K562 treated with DMSO at 1 percent for 4 hours (cell line): ENCODE data around the gene CCRL2. TPM values are rescaled to one million over a fixed set of nuclear protein-coding genes. Genes with fewer than 3 reads are reported as not detected.

ENCODE experiments used
- total RNA-seq: library from RNA; unstranded; fragments of 300-600 nt; gene quantifications from 2 replicates; pipeline ENCODE4 v1.2.3, GENCODE V29; 2022; ENCODE audit not compliant: insufficient read depth

Gene CCRL2, protein sequence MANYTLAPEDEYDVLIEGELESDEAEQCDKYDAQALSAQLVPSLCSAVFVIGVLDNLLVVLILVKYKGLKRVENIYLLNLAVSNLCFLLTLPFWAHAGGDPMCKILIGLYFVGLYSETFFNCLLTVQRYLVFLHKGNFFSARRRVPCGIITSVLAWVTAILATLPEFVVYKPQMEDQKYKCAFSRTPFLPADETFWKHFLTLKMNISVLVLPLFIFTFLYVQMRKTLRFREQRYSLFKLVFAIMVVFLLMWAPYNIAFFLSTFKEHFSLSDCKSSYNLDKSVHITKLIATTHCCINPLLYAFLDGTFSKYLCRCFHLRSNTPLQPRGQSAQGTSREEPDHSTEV
- 3.8 and 4.8 TPM in 2 replicates for total RNA-seq

DNA sequence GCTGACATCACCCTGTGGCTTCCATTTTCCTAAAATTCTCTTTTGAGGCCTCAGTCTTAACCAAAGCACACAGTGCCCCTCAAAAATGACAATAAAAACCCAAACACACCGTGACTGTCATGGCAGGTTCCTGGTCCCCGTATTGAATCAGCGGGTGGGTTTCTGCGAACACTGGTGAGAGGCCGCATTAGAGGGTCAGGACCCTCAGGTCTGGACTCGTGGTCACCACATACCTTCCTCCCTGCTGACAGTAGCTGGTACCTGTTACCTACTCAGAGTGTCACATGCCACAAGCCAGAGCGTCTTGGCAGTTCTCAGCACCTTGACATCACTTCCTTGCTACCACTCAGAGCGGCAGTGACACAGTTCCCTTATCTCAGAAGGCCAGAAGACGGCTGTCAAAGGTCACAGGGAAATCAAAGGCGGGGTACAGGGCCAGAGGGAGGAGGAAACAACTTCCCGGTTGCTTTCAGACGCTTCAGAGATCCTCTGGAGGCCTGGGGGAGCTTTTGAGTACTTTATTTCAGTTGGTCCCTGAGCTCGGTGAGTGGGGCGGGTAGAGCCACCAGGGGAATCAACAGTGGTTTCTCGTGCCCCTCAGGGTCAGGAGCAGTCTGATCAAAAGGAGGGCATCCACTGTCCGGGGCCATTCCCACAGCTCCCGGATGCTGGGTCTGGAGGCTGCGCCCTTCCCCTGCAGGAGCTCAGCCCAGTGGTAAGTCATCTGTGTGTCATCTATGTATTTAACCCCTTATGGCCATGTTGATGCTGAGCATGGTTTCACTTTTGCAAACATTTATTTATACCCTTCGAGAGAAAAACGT, at the start of gene CCRL2, which contains the start of gene CCR5AS:
CCRL2 (plus strand) TSS at position 472 of the 824 bp plus-strand sequence. CDS start 821 bp downstream, outside the sequence.
CCR5AS (minus strand) TSS at position 279 of the 824 bp plus-strand sequence.

DNA sequence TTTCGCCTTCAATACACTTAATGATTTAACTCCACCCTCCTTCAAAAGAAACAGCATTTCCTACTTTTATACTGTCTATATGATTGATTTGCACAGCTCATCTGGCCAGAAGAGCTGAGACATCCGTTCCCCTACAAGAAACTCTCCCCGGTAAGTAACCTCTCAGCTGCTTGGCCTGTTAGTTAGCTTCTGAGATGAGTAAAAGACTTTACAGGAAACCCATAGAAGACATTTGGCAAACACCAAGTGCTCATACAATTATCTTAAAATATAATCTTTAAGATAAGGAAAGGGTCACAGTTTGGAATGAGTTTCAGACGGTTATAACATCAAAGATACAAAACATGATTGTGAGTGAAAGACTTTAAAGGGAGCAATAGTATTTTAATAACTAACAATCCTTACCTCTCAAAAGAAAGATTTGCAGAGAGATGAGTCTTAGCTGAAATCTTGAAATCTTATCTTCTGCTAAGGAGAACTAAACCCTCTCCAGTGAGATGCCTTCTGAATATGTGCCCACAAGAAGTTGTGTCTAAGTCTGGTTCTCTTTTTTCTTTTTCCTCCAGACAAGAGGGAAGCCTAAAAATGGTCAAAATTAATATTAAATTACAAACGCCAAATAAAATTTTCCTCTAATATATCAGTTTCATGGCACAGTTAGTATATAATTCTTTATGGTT, 36.1 kb upstream of the CCRL2 start, which contains the start of gene CCR5:
CCR5 (plus strand) TSS at position 108 of the 680 bp plus-strand sequence. CDS start 1,957 bp downstream, outside the sequence.

Other genes with a start within 250 kb of the CCRL2 start
- gene CCR1, start 198.9 kb upstream of the CCRL2 start, total RNA-seq, result not detected in 2 replicates
- not detected in 2 replicates for gene CCR3, start 164.8 kb upstream of the CCRL2 start, total RNA-seq
- not detected in 2 replicates for gene CCR2, start 53.1 kb upstream of the CCRL2 start, total RNA-seq
- not detected in 2 replicates for gene CCR5, start 36.3 kb upstream of the CCRL2 start, total RNA-seq
- 0.24 TPM in 1 of 2 replicates, not detected in the other for gene LTF, start 57.6 kb downstream of the CCRL2 start, total RNA-seq
- not detected in 2 replicates for gene RTP3, start 90.7 kb downstream of the CCRL2 start, total RNA-seq
- gene LRRC2, start 159.0 kb downstream of the CCRL2 start, total RNA-seq, result not detected in 2 replicates
- not detected in 2 replicates for gene FAM240A, start 205.3 kb downstream of the CCRL2 start, total RNA-seq